Ovary (tissue), 3 donors: ENCODE data around the gene SPEG.

ENCODE experiments used
- CTCF ChIP-seq, 3 donors: fragments of 450-650 bp in 2 of 3; fragments of 200-600 bp in 1 of 3; IDR thresholded peaks; one replicate each; pipeline versions ENCODE4 v1.5.1 to v1.8.0; 2016 to 2022; ENCODE audit warnings: antibody characterized with exemption in 3 of 3, mild to moderate bottlenecking in 1 of 3
- EP300 ChIP-seq: sonication (generic); formaldehyde crosslinking; IDR thresholded peaks from one replicate; pipeline ENCODE4 v1.6.1; 2017; ENCODE audit warnings: antibody characterized with exemption
- POLR2A ChIP-seq: fragments of 450-650 bp; IDR thresholded peaks from one replicate; pipeline ENCODE4 v1.6.1; 2017; ENCODE audit warnings: antibody characterized with exemption, mild to moderate bottlenecking, moderate library complexity
- donor health status: DM: no; HTN: no; CAD: no.

- no peak for TF ChIP-seq CTCF (IDR thresholded peaks at IDR 0.05)
- no peak for TF ChIP-seq POLR2A
- TF ChIP-seq EP300: no peak
Measured at GRCh38 chr2:219488844-219489194, 54.2 kb downstream of the SPEG start.
